ENCODE results near the gene ADAMTS12.

DNA sequence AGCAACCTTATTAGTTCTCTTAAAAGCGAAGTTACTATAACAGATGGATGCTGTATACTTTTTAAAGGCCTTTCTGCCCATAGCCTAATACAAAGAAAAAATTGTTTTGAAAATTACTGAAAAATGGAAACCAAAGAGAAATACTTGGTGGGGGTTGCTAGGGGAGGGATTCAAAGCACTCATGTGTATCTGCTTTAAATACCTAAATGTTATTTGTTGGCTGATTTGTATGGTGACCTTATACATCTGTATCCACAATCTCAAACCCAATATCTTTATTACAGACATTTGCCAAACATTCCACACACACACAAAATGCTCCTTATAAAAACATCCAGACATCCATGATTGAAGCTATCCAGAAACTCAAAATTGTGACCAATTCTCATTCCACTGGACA is 172.0 kb downstream of the ADAMTS12 start:
- TF ChIP-seq TAF1 (IDR thresholded peaks at IDR 0.05; ENCODE audit: borderline replicate concordance, insufficient read depth, low read length), result no peak
- no peak for TF ChIP-seq POLR2AphosphoS5 (IDR thresholded peaks at IDR 0.05; ENCODE audit: low read depth, low read length)
- TF ChIP-seq REST (IDR thresholded peaks at IDR 0.05; ENCODE audit: insufficient read depth in 1 of 2, low read depth in 2 of 2, low read length in 2 of 2), result no peak

All from PFSK-1 (cell line).